OCI-LY1 (cell line): ENCODE data around the gene POLR3GL.

Experiments used
- H2AFZ ChIP-seq: fragments of 200-600 bp; sonication (generic), shearing (Covaris generic); 2 replicates; pipeline ENCODE4 v1.6.0; 2014; ENCODE audit warnings: antibody characterized with exemption, mild to moderate bottlenecking, low read length
- H3F3A ChIP-seq: fragments of 200-600 bp; sonication (generic), shearing (Covaris generic); 2 replicates; pipeline ENCODE4 v1.6.0; 2014; ENCODE audit warnings: mild to moderate bottlenecking, antibody characterized with exemption, low read length, moderate library complexity; ENCODE audit not compliant: insufficient read depth
- H3K27ac ChIP-seq: fragments of 200-600 bp; sonication (generic); 2 replicates; pipeline ENCODE4 v1.5.1; 2014; ENCODE audit warnings: low read length, mixed run types, mild to moderate bottlenecking, low read depth; ENCODE audit not compliant: poor library complexity, severe bottlenecking
- H3K27me3 ChIP-seq: fragments of 200-600 bp; sonication (generic); 2 replicates; pipeline ENCODE4 v1.6.0; 2014; ENCODE audit warnings: antibody characterized with exemption, mild to moderate bottlenecking, low read length, moderate library complexity; ENCODE audit not compliant: insufficient read depth
- H3K36me3 ChIP-seq: fragments of 200-600 bp; sonication (generic); 2 replicates; pipeline ENCODE4 v1.6.1; 2014; ENCODE audit warnings: mild to moderate bottlenecking, antibody characterized with exemption, low read length, moderate library complexity, mixed read lengths; ENCODE audit not compliant: insufficient read depth
- H3K4me1 ChIP-seq: fragments of 200-600 bp; sonication (generic); 2 replicates; pipeline ENCODE4 v1.5.1; 2014; ENCODE audit warnings: mild to moderate bottlenecking, low read length, moderate library complexity; ENCODE audit not compliant: insufficient read depth, severe bottlenecking
- H3K4me2 ChIP-seq: fragments of 200-600 bp; sonication (generic), shearing (Covaris generic); 2 replicates; pipeline ENCODE4 v1.6.1; 2014; ENCODE audit warnings: low read length
- H3K4me3 ChIP-seq: fragments of 200-600 bp; sonication (generic); 2 replicates; pipeline ENCODE4 v1.5.1; 2014; ENCODE audit warnings: low read length, low read depth, mild to moderate bottlenecking, mixed read lengths; ENCODE audit not compliant: poor library complexity, severe bottlenecking
- H3K79me2 ChIP-seq: fragments of 200-600 bp; shearing (Covaris generic); 2 replicates; pipeline ENCODE4 v1.6.1; 2016; ENCODE audit warnings: mixed run types, low read length, mixed read lengths; ENCODE audit not compliant: insufficient read depth
- H3K9ac ChIP-seq: fragments of 200-600 bp; sonication (generic), shearing (Covaris generic); 2 replicates; pipeline ENCODE4 v1.6.1; 2014; ENCODE audit warnings: mild to moderate bottlenecking, low read length, mixed read lengths
- H3K9me2 ChIP-seq: fragments of 200-600 bp; sonication (generic), shearing (Covaris generic); 2 replicates; pipeline ENCODE4 v1.6.1; 2014; ENCODE audit warnings: low read depth, mild to moderate bottlenecking, low read length, mixed read lengths
- H3K9me3 ChIP-seq: fragments of 200-600 bp; shearing (Covaris generic); 2 replicates; pipeline ENCODE4 v1.6.1; 2014; ENCODE audit warnings: low read length, mixed read lengths
- H4K20me1 ChIP-seq: fragments of 200-600 bp; sonication (generic), shearing (Covaris generic); 2 replicates; pipeline ENCODE4 v1.6.0; 2016; ENCODE audit warnings: mild to moderate bottlenecking, low read length; ENCODE audit not compliant: insufficient read depth
- CTCF ChIP-seq: fragments of 200-600 bp; sonication (generic), shearing (Covaris generic); IDR thresholded peaks from 2 replicates; pipeline ENCODE4 v1.5.1; 2017; ENCODE audit warnings: mild to moderate bottlenecking, antibody characterized with exemption, low read length, moderate library complexity, mixed read lengths
- EZH2 ChIP-seq: fragments of 200-600 bp; sonication (generic), shearing (Covaris generic); IDR thresholded peaks from 2 replicates; pipeline ENCODE4 v1.8.0; 2017; ENCODE audit warnings: borderline replicate concordance, mixed run types, mild to moderate bottlenecking, antibody characterized with exemption, low read length, moderate library complexity, mixed read lengths

Gene POLR3GL

DNA sequence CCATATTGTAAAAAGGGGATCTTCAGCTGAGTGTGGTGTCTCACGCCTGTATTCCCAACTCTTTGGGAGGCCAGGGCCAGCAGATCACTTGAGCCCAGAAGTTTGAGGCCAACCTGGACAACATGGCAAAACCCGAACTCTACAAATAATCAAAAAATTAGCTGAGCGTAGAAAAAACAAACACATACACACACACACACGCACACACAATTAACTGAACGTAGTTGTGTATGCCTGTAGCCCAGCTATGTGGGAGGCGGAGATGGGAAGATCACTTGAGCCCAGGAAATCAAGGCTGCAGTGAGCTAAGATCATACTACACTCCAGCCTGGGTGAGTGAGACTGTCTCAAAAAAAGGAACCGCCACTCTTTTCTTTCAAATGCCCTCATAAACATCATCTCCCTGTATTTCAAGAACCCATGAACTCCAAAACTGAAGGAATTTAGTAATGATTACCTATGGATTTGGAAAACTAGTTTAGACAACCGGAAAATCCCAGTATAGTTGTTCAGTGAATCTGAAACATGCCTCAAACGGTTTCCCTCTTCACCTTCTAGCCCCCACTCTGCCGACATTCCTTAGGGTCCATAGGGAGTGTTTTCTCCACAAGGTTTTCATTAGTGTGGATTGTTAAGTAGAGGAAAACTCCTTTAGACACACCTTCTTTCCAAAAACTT, 27.4 kb downstream of the POLR3GL start:
- H3K4me3 ChIP-seq = peak overlapping the region; percentile 6
- no peaks in the 10 kb centered on the region for H4K20me1 ChIP-seq
- H3K4me2 ChIP-seq = no peak overlapping the region; the same call in 1 of the 2 replicates
- no peak overlapping the region for H3K9ac ChIP-seq
- H3K27ac ChIP-seq = peak overlapping the region; percentile 98
- TF ChIP-seq EZH2 (no peak), CTCF (no peak)
- H3K4me1 ChIP-seq = peaks cover 44% of the 10 kb centered on the region
- H3K9me3 ChIP-seq = no peaks in the 10 kb centered on the region
- H3K9me2 ChIP-seq = no peaks in the 10 kb centered on the region
- H3K27me3 ChIP-seq = no peaks in the 10 kb centered on the region
- peaks cover 26% of the 10 kb centered on the region for H3K79me2 ChIP-seq
- H2AFZ ChIP-seq = no peak overlapping the region
- peaks cover 29% of the 10 kb centered on the region for H3F3A ChIP-seq
- H3K36me3 ChIP-seq = peaks cover 40% of the 10 kb centered on the region

- H3K4me2 ChIP-seq = peak overlapping the region; percentile 89
- H3F3A ChIP-seq = peaks cover 29% of the 10 kb centered on the region
- H3K9me3 ChIP-seq = no peaks in the 10 kb centered on the region
- no peaks in the 10 kb centered on the region for H4K20me1 ChIP-seq
- no peak overlapping the region; the same call in 1 of the 2 replicates for H3K9ac ChIP-seq
- TF ChIP-seq CTCF = no peak
- no peak for TF ChIP-seq EZH2
- H3K36me3 ChIP-seq = peaks cover 40% of the 10 kb centered on the region
- no peak overlapping the region for H2AFZ ChIP-seq
- no peaks in the 10 kb centered on the region for H3K27me3 ChIP-seq
- H3K79me2 ChIP-seq = peaks cover 27% of the 10 kb centered on the region
- peak overlapping the region; percentile 99 for H3K4me3 ChIP-seq
- peak overlapping the region; percentile 98 for H3K27ac ChIP-seq
- H3K9me2 ChIP-seq = no peaks in the 10 kb centered on the region
- peaks cover 51% of the 10 kb centered on the region for H3K4me1 ChIP-seq
Observed at GRCh38 chr1:145992502-145992936, 28.0 kb downstream of the POLR3GL start.

DNA sequence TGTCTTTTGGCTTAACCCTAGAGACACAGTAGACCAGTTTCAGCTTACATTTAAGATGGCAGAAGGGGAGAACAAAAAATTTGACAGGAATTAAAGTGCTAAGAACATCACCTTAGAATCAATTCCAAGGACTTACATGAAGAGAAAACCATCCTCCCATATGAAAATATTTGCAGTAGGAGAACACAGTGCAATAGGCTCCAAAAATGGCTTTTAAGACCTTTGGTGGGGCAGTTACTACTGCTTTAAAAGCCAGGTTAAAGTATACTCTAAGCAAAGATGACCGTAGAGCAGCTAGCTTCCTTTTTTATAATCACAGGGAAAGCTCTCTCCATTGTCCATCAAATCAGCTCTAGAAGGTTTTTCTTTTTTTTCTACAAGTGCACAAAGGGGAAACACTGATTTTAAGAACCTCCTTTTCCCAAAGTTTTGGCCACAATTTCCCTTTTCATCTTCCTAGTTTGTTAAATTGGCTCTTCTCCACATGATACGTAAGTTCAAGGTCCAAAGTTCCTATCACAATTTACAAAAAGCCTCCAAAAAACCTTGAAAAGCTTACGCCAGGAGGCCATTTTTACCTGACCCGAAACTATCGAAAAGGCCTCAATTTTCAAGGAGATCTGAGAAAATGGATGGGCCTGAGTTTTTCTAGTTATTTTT, 28.6 kb downstream of the POLR3GL start:
- no peaks in the 10 kb centered on the region for H3K9me3 ChIP-seq
- TF ChIP-seq CTCF (no peak), EZH2 (no peak)
- H3K27ac ChIP-seq = peak overlapping the region; percentile 98
- peaks cover 54% of the 10 kb centered on the region for H3K4me1 ChIP-seq
- peaks cover 40% of the 10 kb centered on the region for H3K36me3 ChIP-seq
- peaks cover 29% of the 10 kb centered on the region for H3F3A ChIP-seq
- H3K79me2 ChIP-seq = peaks cover 27% of the 10 kb centered on the region
- H2AFZ ChIP-seq = no peak overlapping the region
- H4K20me1 ChIP-seq = no peaks in the 10 kb centered on the region
- peak overlapping the region; percentile 98; the same call in 1 of the 2 replicates for H3K9ac ChIP-seq
- H3K9me2 ChIP-seq = no peaks in the 10 kb centered on the region
- H3K27me3 ChIP-seq = no peaks in the 10 kb centered on the region
- peak overlapping the region; percentile 89 for H3K4me2 ChIP-seq
- H3K4me3 ChIP-seq = peak overlapping the region; percentile 99
